Glutamatergic neuron (in vitro differentiated cells): Measurements from ENCODE around the gene RPL3. TPM values are rescaled to one million over a fixed set of nuclear protein-coding genes. Genes with fewer than 3 reads are reported as not detected.

Experiments
- DNase-seq: peaks from one replicate; pipeline ENCODE4 v3.0.0; 2022
- H3K27ac Mint-ChIP-seq: one replicate; pipeline ENCODE4 v1.8.0; 2020; ENCODE audit warnings: mild to moderate bottlenecking, mixed read lengths, inconsistent platforms; ENCODE audit not compliant: unreplicated experiment
- H3K27me3 Mint-ChIP-seq: one replicate; pipeline ENCODE4 v1.8.0; 2020; ENCODE audit warnings: mild to moderate bottlenecking, moderate library complexity, mixed read lengths, inconsistent platforms; ENCODE audit not compliant: unreplicated experiment
- H3K36me3 Mint-ChIP-seq: one replicate; pipeline ENCODE4 v1.8.0; 2020; ENCODE audit warnings: mild to moderate bottlenecking, mixed read lengths, inconsistent platforms; ENCODE audit not compliant: unreplicated experiment
- H3K4me1 Mint-ChIP-seq: one replicate; pipeline ENCODE4 v1.8.0; 2020; ENCODE audit warnings: mild to moderate bottlenecking, low read depth, mixed read lengths, inconsistent platforms; ENCODE audit not compliant: unreplicated experiment
- H3K4me3 Mint-ChIP-seq: one replicate; pipeline ENCODE4 v1.8.0; 2020; ENCODE audit warnings: mild to moderate bottlenecking, mixed read lengths, inconsistent platforms; ENCODE audit not compliant: unreplicated experiment
- H3K9me3 Mint-ChIP-seq: one replicate; pipeline ENCODE4 v1.8.0; 2020; ENCODE audit warnings: mild to moderate bottlenecking, moderate library complexity, mixed read lengths, inconsistent platforms; ENCODE audit not compliant: unreplicated experiment
- total RNA-seq: library from RNA; stranded (reverse); fragmentation: NEBNext Ultra II Directional; extraction: Animal tissue kit (Norgen Biotek cat#: 25700); gene quantifications from one replicate; pipeline ENCODE4 v1.2.1, GENCODE V29; 2021; ENCODE audit not compliant: unreplicated experiment
- TF ChIP-seq, protein P1 (sequence below): fragments of 200-600 bp; sonication (generic); IDR thresholded peaks from one replicate; pipeline ENCODE4 v1.5.0; 2021; ENCODE audit not compliant: partially characterized antibody, unreplicated experiment

Gene RPL3
- total RNA-seq, 1 donor from 2014 or later, result 1,061 TPM

DNA sequence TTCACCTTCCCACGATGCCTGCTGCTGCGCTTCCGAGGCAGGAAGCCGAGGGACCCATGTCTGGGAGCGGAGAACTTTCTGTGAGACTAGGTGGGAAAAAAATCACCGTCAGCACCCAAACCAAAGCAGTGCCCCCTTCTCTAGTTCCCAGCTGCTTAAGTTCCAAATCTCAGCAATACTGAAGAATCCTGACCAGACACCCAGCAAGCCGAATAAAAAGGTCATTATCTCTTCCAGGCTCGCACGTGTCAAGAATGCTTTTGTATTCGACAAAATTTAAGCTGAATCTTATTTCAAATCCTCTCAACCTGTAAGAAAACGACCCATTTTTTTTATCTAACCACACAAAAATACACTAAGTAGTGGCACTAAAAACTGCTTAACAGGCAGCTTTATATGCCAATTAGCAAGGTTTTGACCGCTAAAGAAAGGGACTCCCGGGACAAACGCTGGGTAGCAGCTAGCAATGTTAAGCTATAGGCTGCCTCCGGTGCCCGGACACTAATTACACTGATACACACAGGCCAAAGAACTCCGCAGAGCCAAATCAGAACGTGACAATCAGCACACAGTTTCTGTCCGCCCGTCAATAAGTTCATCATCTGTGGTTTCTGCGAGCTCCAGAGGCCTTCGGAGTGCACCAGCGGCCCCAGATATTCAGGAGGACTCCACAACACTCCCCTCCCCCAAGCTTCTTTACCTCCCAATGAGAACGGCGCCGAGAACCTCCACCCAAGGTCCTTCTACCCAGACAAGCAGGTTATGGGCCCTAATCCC lies 728 bp downstream of the RPL3 start:
- Mint-ChIP-seq H3K36me3 (no peaks in the 10 kb centered on the region), H3K27ac (peak overlapping the region; percentile 100), H3K27me3 (peaks cover 6% of the 10 kb centered on the region), H3K4me1 (peaks cover 15% of the 10 kb centered on the region), H3K9me3 (peaks cover 18% of the 10 kb centered on the region), H3K4me3 (peak overlapping the region; percentile 99)
- DNase-seq, result no peak
- TF ChIP-seq, protein P1, sequence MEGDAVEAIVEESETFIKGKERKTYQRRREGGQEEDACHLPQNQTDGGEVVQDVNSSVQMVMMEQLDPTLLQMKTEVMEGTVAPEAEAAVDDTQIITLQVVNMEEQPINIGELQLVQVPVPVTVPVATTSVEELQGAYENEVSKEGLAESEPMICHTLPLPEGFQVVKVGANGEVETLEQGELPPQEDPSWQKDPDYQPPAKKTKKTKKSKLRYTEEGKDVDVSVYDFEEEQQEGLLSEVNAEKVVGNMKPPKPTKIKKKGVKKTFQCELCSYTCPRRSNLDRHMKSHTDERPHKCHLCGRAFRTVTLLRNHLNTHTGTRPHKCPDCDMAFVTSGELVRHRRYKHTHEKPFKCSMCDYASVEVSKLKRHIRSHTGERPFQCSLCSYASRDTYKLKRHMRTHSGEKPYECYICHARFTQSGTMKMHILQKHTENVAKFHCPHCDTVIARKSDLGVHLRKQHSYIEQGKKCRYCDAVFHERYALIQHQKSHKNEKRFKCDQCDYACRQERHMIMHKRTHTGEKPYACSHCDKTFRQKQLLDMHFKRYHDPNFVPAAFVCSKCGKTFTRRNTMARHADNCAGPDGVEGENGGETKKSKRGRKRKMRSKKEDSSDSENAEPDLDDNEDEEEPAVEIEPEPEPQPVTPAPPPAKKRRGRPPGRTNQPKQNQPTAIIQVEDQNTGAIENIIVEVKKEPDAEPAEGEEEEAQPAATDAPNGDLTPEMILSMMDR, result no peak

DNA sequence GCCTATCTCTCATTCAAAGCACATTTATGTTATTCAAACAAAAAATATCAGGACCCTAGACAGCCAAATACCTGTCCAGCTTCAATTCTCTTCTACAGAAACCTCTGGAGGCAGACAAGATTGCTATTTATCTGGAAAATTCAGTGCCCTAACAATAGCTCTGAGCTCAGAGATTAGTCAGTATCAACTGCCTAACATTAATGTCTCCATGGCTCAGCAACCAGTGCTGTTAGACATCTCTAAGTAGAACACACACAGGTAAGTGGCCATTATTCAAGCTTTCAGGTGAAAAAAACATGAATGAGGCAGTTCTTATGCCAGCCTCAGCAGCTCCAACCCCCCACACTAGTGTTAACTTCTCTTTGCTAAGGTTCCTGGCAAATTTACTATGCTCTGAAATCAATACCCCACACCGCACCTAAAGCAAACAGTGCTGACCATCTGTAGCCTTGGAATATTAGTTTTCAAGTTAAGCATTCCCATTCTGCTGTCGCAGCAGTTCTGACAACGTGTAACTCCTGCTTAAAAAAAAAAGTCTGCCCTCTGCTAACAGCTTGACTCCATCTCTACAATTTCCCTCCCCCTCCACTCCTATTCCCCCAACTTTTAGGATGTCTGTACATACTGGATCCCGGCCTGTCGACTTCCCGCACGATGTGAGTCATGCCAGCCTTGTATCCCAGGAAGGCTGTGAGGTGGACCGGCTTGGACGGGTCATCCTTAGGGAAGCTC lies 1.5 kb downstream of the RPL3 start:
- DNase-seq, result no peak
- H3K9me3 Mint-ChIP-seq, result peaks cover 18% of the 10 kb centered on the region
- H3K4me1 Mint-ChIP-seq, result peaks cover 17% of the 10 kb centered on the region
- H3K27ac Mint-ChIP-seq, result peak overlapping the region; percentile 100
- H3K27me3 Mint-ChIP-seq, result peaks cover 6% of the 10 kb centered on the region
- no peaks in the 10 kb centered on the region for H3K36me3 Mint-ChIP-seq
- TF ChIP-seq, protein P1, result no peak
- peak overlapping the region; percentile 99 for H3K4me3 Mint-ChIP-seq

DNA sequence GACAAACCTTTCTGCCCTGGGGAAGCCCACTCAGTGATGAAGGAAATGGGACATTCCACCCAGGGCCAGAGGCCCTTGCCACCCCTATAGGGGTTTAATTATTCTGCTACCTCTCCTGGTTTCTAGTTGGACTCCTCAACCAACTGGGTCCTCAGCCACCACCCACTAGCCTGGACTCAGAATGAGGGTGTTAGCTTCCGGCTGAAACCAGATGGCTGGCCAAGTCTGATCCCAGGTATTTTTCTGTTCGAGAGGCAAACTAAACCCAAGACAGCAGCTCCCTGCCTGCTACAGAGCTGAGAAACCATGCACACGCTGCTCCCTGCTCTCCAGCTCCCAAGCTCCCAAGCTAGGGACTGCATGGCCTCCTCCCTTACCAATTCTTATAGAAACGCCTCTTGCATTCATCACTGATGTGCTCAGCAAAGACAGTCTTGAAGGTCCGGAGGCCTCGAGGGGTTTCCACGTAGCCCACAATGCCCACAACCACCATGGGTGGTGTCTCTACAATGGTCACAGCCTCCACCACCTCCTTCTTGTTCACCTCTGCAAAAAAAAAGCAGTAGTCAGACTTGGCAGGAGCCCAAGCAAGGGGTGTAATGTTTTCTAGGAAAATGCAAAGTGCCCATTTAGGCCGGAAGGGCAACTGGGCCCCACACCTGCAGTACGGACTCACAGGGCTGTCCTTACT lies 2.2 kb downstream of the RPL3 start:
- Mint-ChIP-seq H3K4me3 (peak overlapping the region; percentile 99), H3K4me1 (peaks cover 17% of the 10 kb centered on the region), H3K27ac (no peak overlapping the region), H3K36me3 (no peaks in the 10 kb centered on the region), H3K27me3 (peaks cover 6% of the 10 kb centered on the region), H3K9me3 (peaks cover 18% of the 10 kb centered on the region)
- no peak for DNase-seq
- TF ChIP-seq, protein P1, result no peak

DNA sequence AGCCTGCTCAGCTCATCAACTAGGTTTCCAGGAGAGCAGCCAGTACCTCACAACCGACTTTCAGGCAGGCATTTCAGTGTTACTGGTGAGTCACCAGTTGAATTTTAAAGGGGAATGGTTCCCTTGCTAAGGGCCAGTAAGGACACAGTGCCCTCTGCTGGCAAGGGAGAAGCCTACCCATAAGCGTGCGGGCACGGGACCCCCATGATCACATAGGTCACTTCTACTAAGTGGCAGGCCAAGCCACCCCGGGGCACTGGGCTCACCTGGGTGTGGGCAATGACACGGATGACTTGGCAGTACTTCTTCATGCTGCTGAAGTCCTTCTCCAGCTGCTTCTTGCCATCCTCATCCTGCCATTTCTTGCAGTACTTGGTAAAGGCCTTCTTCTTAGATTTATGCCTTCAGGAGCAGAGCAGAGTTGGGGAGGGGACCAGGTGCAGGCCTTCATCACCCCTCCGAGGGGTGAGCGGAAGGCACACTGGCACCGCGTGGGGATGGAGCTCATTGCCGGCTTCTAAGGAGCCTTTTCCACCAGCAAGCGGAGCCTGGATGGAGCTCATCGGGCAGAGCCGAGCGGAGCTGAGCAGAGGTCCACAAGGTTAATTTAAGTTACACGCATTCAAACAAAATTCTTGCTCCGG lies 2.9 kb downstream of the RPL3 start:
- DNase-seq, result peak; percentile 78
- TF ChIP-seq, protein P1, result peak; percentile 79
- Mint-ChIP-seq H3K9me3 (peaks cover 18% of the 10 kb centered on the region), H3K4me3 (peak overlapping the region; percentile 20), H3K27me3 (peaks cover 6% of the 10 kb centered on the region), H3K36me3 (no peaks in the 10 kb centered on the region), H3K4me1 (peaks cover 17% of the 10 kb centered on the region), H3K27ac (no peak overlapping the region)
